Sciatic nerve (tissue), 2 donors: ENCODE measurements around the gene ZNF605. TPM values are rescaled to one million over a fixed set of nuclear protein-coding genes. Genes with fewer than 3 reads are reported as not detected.
"Not testable (repeated sequence)": the region's sequence is repeated elsewhere in the genome, so short reads cannot be mapped to it uniquely, and the experiment has no call there.

Experiments
- ATAC-seq: fragments of 200-7000 bp; cut with Tn5 transposase; one replicate; pipeline ENCODE4 v1.9.1; 2020; ENCODE audit warnings: mild to moderate bottlenecking, moderate library complexity
- DNase-seq: peaks from one replicate; pipeline ENCODE4 v3.0.0-alpha.2; 2020; ENCODE audit warnings: low spot score
- intact Hi-C: fragments of 100-400 bp; cut with DNase I; formaldehyde crosslinking; loops from one replicate; pipeline ENCODE4 v1.14.2; 2022
- total RNA-seq: library from RNA; stranded (reverse); fragmentation: NEBNext Ultra II Directional; extraction: Animal tissue kit (Norgen Biotek cat#: 25700); gene quantifications from one replicate; pipeline ENCODE4 v1.2.1, GENCODE V29; 2021
- donor health status: DM: no; HTN: no; CAD: no.
- donor health status: DM: no; HTN: no; CAD: no.

The ZNF605 gene
- total RNA-seq: 19.4 TPM

DNA sequence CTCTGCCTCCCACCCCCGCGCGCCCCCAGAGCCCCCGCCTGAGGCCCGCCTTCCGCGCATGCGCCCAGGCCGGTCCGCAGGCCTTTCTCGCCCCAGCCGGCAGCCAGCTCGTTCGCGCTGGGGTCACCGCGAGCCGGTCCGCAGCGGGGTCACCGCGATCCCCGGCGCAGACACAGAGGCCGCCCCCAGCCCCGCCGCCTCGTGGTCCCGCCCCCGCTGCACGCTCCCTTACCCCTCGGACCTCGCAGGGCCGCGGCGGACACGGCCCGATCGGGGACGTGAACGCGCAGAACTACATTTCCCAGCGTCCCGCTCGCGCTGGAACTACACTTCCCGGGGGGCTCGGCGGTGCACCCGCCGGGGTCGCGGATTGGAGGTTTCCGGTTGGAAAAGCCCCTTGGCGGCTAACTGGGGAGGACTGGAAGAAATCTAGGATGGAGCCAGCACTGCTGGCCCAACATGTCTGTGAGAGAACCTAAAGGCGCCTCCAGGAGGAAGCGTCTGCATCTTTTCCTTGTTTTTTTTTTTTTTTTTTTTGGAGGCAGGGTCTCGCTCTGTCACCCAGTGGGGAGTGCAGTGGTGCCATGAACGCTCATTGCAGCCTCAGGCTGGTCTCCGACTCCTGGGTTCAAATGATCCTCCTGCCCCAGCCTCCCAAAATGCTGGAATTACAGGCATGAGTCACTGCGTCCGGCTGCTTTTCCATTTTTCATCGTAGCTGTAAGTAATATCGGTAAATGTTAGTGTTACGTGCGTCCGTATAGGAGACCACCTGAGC, at the start of gene ZNF605:
ZNF605 (minus strand) TSS at position 296 of the 778 bp plus-strand sequence. CDS start 10,671 bp downstream, outside the sequence.
- intact Hi-C loops: no loop called here
- ATAC-seq: peak; percentile 97
- peak; percentile 93 for DNase-seq

DNA sequence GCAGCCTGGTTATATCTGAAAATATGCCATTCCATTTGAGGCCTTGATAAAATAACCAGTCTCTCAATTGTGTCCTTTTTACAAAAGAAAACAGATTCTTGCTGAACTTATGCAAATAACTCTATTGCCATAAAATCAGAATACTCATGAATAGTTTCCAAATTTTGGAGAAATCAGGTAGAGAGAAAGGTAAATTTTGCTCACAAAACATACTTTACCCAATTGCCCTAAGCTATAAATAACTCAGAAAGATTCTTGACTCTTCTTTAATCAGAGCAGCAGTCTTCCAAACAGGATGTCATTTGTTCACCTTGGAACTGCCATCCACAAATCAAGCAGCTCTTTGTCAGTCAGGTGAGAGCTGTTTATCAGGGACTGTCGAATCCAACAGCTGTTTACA, 42.6 kb upstream of the ZNF605 start:
- no peak for DNase-seq
- intact Hi-C loops: no loop called here
- ATAC-seq: no peak

- intact Hi-C loops: no loop called here
- ATAC-seq: no peak
- no peak for DNase-seq
These were observed 30.7 kb upstream of the ZNF605 start for GRCh38 chr12:132986885-132987225.

GRCh38 chr12:132986001-132986884, 30.1 kb upstream of the ZNF605 start, which contains the start of gene ZNF26:
TSS of gene ZNF26 (plus strand) at chr12:132986367. CDS start at chr12:132986841, 474 bp downstream.
- intact Hi-C loops: no loop called here
- DNase-seq (peak; percentile 93), ATAC-seq (peak; percentile 100)

GRCh38 chr12:132976870-132977269, 20.8 kb upstream of the ZNF605 start:
- DNase-seq, ATAC-seq, intact Hi-C loops: not testable (repeated sequence)

- intact Hi-C loops: no loop called here
- ATAC-seq: no peak
These were observed 16.3 kb upstream of the ZNF605 start for GRCh38 chr12:132972374-132972773.

GRCh38 chr12:132967736-132968135, 11.6 kb upstream of the ZNF605 start:
- DNase-seq: no peak

More at GRCh38 chr12:132972374-132972773, 16.3 kb upstream of the ZNF605 start:
- no peak for DNase-seq

DNA sequence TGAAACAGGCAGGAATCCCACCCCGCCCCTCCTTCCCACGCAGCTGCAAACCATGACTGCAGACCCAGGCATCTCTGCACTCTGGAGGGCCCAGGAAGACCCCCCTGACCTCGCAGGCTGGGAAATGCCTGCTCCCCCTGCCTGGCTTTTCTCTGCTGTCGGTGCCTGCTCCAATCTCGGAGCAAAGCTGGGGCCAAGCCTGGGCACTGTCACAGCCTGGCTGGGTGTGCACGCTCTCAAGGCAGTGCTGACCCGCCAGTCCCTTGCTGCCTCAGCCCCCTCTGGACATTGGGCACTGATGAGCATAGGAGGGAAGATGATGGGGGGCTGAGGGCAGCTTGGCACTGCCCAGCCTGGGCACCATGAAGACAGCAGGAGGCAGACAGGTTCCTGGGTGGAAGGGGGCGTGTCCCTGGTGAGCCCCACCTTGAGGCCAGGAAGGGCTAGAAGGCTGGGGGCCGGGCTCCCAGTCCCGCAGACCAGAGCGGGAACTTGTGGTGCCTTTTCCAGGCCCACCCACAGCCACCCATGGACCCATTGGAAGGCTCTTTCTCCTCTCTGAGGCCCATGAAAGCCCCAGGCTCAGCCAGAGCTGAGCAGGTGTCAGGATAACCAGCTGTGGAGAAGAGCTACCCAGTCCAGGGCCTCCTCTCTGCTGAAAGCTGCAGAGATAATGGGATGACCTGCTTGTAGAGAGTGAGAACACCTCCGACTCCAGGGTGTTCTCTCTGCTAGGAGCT, 10.7 kb upstream of the ZNF605 start:
- DNase-seq: no peak
- ATAC-seq: no peak
- intact Hi-C loops: no loop called here

More at GRCh38 chr12:132967736-132968135, 11.6 kb upstream of the ZNF605 start:
- intact Hi-C loops: no loop called here
- no peak for ATAC-seq

- DNase-seq: no peak
- ATAC-seq: no peak
- intact Hi-C loops: no loop called here
These were observed 9.7 kb upstream of the ZNF605 start for GRCh38 chr12:132965796-132966195.

DNA sequence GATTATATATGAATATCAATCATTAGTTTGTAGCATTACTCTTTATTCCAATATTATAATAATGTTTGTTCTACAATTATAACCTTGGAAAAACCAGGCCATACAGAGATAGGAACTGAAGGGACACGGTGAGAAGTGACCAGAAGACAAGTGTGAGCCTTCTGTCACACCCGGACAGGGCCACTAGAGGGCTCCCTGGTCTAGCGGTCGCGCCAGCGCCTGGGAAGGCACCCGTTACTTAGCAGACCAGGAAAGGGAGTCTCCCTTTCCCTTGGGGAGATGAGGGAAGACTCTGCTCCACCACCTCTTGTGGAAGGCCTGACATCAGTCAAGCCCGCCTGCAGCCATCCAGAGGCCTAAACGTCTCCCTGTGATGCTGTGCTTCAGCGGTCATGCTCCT, 7.8 kb upstream of the ZNF605 start:
- ATAC-seq, DNase-seq, intact Hi-C loops: not testable (repeated sequence)

GRCh38 chr12:132961790-132962189, 5.7 kb upstream of the ZNF605 start:
- ATAC-seq, intact Hi-C loops, DNase-seq: not testable (repeated sequence)

GRCh38 chr12:132955094-132956010, 754 bp downstream of the ZNF605 start:
- ATAC-seq (peak; percentile 55), DNase-seq (no peak)
- intact Hi-C loops: no loop called here

DNA sequence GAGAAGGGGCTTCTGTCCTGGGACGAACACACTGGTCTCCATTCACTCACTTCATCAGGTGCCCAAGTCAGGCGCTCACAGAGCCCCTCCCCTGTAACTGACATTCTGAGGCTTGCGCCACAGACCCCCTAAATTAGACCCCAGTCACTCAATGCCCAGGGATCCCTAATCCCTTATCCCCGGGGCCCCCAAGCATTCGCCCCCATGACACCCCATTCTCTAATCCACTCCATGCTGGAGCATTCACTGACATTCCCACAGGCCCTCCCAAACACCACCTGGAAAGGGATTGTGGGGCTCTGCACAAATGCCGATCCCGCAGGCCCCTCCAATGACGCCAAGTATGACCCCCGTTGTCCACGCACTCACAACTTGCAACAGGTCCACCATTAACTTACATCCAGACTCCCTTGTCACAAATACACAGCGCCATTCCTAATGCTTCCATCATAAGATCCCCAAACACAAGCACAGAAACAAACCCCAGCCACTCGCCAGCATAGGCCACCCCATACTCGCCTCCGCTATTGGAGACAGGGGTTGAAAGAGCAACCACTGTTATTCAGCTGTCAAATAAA, 1.5 kb downstream of the ZNF605 start:
- DNase-seq (no peak), ATAC-seq (no peak)
- intact Hi-C loops: no loop called here

DNA sequence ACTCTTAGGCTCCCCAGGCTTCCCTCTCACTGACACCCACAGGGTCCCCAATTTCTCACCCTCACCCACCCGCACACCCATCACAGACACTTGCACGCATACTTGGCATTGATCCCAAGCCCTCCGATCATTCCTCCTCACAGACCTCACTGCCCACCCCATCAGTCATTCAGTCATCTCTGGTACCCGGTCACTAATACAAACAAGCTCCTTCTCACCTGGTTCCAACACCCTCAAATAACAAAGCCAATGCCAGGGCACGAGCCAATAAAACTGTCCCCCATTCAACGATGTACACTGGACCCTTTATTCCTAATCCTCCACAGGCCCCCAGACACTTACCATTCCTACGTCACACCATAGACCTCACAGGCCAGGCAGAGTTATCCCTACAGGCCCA, 2.3 kb downstream of the ZNF605 start:
- intact Hi-C loops: no loop called here
- DNase-seq (no peak), ATAC-seq (no peak)

- ATAC-seq: no peak
- intact Hi-C loops: no loop called here
- no peak for DNase-seq
These were observed 3.0 kb downstream of the ZNF605 start for GRCh38 chr12:132953163-132953425.

DNA sequence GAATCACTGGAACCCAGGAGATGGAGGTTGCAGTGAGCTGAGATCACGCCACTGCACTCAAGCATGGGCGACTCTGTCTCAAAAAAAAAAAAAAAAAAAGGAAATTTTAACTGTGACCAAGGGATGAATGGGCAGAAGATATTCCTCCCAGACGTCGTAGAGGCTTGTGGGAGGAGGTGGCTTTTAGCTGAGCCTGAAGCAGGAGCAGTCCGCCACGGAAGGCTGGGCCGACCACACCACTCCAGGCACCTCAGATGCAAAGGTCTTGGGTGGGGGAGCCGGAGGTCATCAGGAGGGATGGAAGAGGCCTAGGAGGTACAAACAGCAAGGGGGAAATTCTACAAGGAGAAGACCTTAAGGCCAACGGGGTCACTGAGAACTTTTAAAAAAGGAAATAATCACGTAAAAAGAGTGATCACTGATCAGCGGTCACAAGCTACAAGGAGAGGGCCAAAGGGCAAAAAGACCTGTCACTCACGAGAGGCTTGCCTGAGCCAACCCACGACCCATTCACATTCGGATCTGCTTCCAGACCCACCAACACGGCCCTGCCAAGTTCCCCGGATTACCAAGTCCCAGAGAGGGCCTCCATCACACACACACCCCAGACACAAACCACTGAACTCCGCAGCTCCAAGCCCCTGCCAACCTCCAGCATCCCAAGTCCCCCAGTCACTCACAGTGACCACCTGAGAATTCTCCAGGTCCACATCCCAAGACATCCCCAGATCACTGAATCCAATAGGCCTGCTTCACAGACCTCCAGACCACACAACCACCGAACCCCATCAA, 3.5 kb downstream of the ZNF605 start:
- ATAC-seq (no peak), DNase-seq (no peak)
- intact Hi-C loops: no loop called here

GRCh38 chr12:132951649-132952048, 4.5 kb downstream of the ZNF605 start:
- ATAC-seq (no peak), DNase-seq (no peak)
- intact Hi-C loops: no loop called here
